Esophagus (tissue), 2 donors: ENCODE results near the gene FIBCD1. TPM values are rescaled to one million over a fixed set of nuclear protein-coding genes. Genes with fewer than 3 reads are reported as not detected.

Experiments used
- H3K27ac ChIP-seq, 2 donors: one replicate each; pipeline ENCODE4 v1.5.1; 2013; ENCODE audit warnings: low read depth in 2 of 2, mild to moderate bottlenecking in 2 of 2, inconsistent platforms in 1 of 2, low read length in 1 of 2, moderate library complexity in 1 of 2
- H3K27me3 ChIP-seq, 2 donors: one replicate each; pipeline ENCODE4 v1.6.1; 2013; ENCODE audit warnings: low read length in 2 of 2, control low read depth in 1 of 2, mild to moderate bottlenecking in 1 of 2; ENCODE audit not compliant: insufficient read depth in 2 of 2, control insufficient read depth in 1 of 2
- H3K36me3 ChIP-seq, 2 donors: one replicate each; pipeline ENCODE4 v1.6.1; 2013; ENCODE audit warnings: low read length in 1 of 2; ENCODE audit not compliant: control insufficient read depth in 2 of 2, insufficient read depth in 2 of 2
- H3K4me1 ChIP-seq, 2 donors: one replicate each; pipeline ENCODE4 v1.6.1; 2013; ENCODE audit warnings: low read length in 1 of 2; ENCODE audit not compliant: control insufficient read depth in 2 of 2, insufficient read depth in 2 of 2
- H3K4me3 ChIP-seq, 2 donors: one replicate each; pipeline ENCODE4 v1.5.1; 2013; ENCODE audit warnings: low read length in 2 of 2, mild to moderate bottlenecking in 2 of 2, low read depth in 1 of 2, moderate library complexity in 1 of 2
- H3K9me3 ChIP-seq, 2 donors: one replicate each; pipeline ENCODE4 v1.6.1; 2013; ENCODE audit warnings: mild to moderate bottlenecking in 2 of 2, low read depth in 1 of 2, low read length in 1 of 2, moderate library complexity in 1 of 2; ENCODE audit not compliant: control insufficient read depth in 2 of 2, insufficient read depth in 1 of 2
- WGBS, 2 donors: extraction: QIAGEN DNeasy Blood & Tissue Kit; methylation state at CpG; one replicate each; pipeline ENCODE4 v1.1.7; 2013; 5-methylcytosine and 5-hydroxymethylcytosine counted together
- polyA plus RNA-seq, 2 donors: library from polyadenylated mRNA; stranded (reverse); fragments of 200-250 nt; gene quantifications; one replicate each; pipeline ENCODE4 v1.2.3, GENCODE V29; 2013
- donor health status: healthy with polysubstance abuse.
- donor health status: Bipolar disorder and iron deficiency.

FIBCD1 gene
- polyA plus RNA-seq, 2 donors = 0.06 to 0.24 TPM

DNA sequence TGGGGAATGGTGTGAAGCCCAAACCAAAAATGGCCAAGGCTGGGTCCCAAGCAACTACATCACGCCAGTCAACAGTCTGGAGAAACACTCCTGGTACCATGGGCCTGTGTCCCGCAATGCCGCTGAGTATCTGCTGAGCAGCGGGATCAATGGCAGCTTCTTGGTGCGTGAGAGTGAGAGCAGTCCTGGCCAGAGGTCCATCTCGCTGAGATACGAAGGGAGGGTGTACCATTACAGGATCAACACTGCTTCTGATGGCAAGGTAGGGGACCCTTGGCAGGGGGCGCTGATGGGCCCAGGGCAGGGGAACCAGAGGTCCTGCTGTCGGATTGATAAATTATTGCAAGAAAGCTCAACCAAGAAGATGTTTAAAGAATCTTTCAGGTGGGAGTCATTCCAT is 84.2 kb downstream of the FIBCD1 start:
- Histone ChIP-seq H3K27me3 (no peaks in the 10 kb centered on the region), H3K27ac (no peak overlapping the region), H3K36me3 (peaks cover 6 to 15% of the 10 kb centered on the region in 2 donors), H3K4me1 (no peaks in the 10 kb centered on the region), H3K9me3 (no peaks in the 10 kb centered on the region), H3K4me3 (no peak overlapping the region)
- WGBS, 2 donors = 90 to 94% methylated on average over 9 of the region's 9 CpGs

DNA sequence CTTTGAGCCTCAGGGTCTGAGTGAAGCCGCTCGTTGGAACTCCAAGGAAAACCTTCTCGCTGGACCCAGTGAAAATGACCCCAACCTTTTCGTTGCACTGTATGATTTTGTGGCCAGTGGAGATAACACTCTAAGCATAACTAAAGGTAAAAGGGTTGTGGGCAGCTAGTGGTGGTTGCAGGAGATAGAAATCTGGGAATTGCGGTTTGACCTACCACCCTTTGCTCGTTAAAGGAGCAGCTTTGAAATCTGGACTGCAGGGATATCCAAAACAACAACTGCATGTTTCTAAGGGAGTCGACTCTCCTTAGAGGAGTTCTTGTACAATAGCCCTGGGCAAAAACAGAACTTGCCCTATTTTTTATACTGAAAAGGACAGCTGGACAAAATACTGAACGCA is 85.0 kb downstream of the FIBCD1 start:
- Histone ChIP-seq H3K36me3 (peaks cover 6 to 14% of the 10 kb centered on the region in 2 donors), H3K9me3 (no peaks in the 10 kb centered on the region), H3K27ac (no peak overlapping the region), H3K4me1 (no peaks in the 10 kb centered on the region), H3K27me3 (no peaks in the 10 kb centered on the region), H3K4me3 (no peak overlapping the region)
- 83 to 85% methylated on average over 8 of the region's 8 CpGs for WGBS, 2 donors

DNA sequence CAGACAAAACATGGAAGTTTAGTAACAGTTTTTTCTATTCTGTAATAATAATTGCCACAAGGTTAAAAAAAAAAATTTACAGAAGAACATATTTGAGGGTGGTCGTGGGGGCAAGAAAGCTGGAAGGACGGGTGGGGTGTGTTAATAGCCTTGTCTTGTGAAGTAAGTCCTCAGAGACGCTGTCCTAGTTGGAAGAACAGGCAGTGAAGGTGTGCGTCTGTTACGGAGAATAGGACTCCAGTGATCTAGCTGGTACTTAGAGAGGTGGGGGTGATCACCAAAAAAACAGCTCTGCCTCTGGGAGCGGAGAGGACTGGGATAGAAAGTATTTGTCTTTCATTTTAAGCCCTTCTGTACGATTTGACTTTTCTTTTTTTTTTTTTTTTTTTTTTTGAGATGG is 86.2 kb downstream of the FIBCD1 start:
- 84% methylated on average over 7 of the region's 7 CpGs for WGBS, 2 donors
- no peak overlapping the region for H3K27ac ChIP-seq
- no peaks in the 10 kb centered on the region for H3K27me3 ChIP-seq
- H3K36me3 ChIP-seq = peaks cover 3 to 9% of the 10 kb centered on the region in 2 donors
- no peak overlapping the region for H3K4me3 ChIP-seq
- no peaks in the 10 kb centered on the region for H3K4me1 ChIP-seq
- H3K9me3 ChIP-seq = no peaks in the 10 kb centered on the region

Other genes starting within 250 kb of the FIBCD1 start
- gene EXOSC2, start 245.5 kb downstream of the FIBCD1 start, polyA plus RNA-seq = 10 to 100 TPM; 14.3 to 17.4 TPM
- gene ABL1, start 104.0 kb downstream of the FIBCD1 start, polyA plus RNA-seq = 10 to 100 TPM; 13.6 to 19.0 TPM
- under 1 TPM; 0.08 to 0.16 TPM for gene QRFP, start 42.4 kb downstream of the FIBCD1 start, polyA plus RNA-seq
- gene LAMC3, start 69.9 kb upstream of the FIBCD1 start, polyA plus RNA-seq = 1 to 10 TPM; 1.1 to 1.2 TPM
- gene AIF1L, start 157.3 kb upstream of the FIBCD1 start, polyA plus RNA-seq = 100 to 1,000 TPM in 1 of 2 donors, 10 to 100 TPM in 1; 59.3 to 184 TPM
- gene NUP214, start 186.3 kb upstream of the FIBCD1 start, polyA plus RNA-seq = 10 to 100 TPM; 22.3 to 31.3 TPM